IPS-18a (cell line): Measurements from ENCODE around the gene TPM4.
"Not testable (repeated sequence)": the region's sequence is repeated elsewhere in the genome, so short reads cannot be mapped to it uniquely, and the experiment has no call there.

ENCODE experiments used
- H3K27ac ChIP-seq: one replicate; pipeline ENCODE4 v1.5.1; 2013; ENCODE audit warnings: low read length
- H3K27me3 ChIP-seq: one replicate; pipeline ENCODE4 v1.6.1; 2013; ENCODE audit warnings: mild to moderate bottlenecking, low read length; ENCODE audit not compliant: control insufficient read depth, insufficient read depth
- H3K36me3 ChIP-seq: one replicate; pipeline ENCODE4 v1.6.1; 2013; ENCODE audit warnings: low read depth, low read length; ENCODE audit not compliant: control insufficient read depth
- H3K4me1 ChIP-seq: one replicate; pipeline ENCODE4 v1.6.1; 2013; ENCODE audit warnings: low read depth, low read length; ENCODE audit not compliant: control insufficient read depth
- H3K4me3 ChIP-seq: one replicate; pipeline ENCODE4 v1.5.1; 2013; ENCODE audit warnings: low read length
- H3K9ac ChIP-seq: one replicate; pipeline ENCODE4 v1.6.1; 2013; ENCODE audit warnings: mild to moderate bottlenecking, low read length, moderate library complexity
- H3K9me3 ChIP-seq: one replicate; pipeline ENCODE4 v1.6.1; 2013; ENCODE audit warnings: low read depth, low read length; ENCODE audit not compliant: control insufficient read depth

The TPM4 gene

GRCh38 chr19:16091546-16092475, 15.5 kb downstream of the TPM4 start:
- no peaks in the 10 kb centered on the region for H3K27me3 ChIP-seq
- H3K4me1 ChIP-seq, result no peaks in the 10 kb centered on the region
- H3K9ac ChIP-seq, result no peak overlapping the region
- peaks cover 97% of the 10 kb centered on the region for H3K36me3 ChIP-seq
- H3K4me3 ChIP-seq, result no peak overlapping the region
- no peaks in the 10 kb centered on the region for H3K9me3 ChIP-seq
- no peak overlapping the region for H3K27ac ChIP-seq

GRCh38 chr19:16094360-16095070, 18.2 kb downstream of the TPM4 start:
- Histone ChIP-seq H3K27ac (no peak overlapping the region), H3K4me3 (no peak overlapping the region), H3K4me1 (no peaks in the 10 kb centered on the region), H3K9ac (no peak overlapping the region), H3K36me3 (peaks cover 91% of the 10 kb centered on the region), H3K9me3 (no peaks in the 10 kb centered on the region), H3K27me3 (no peaks in the 10 kb centered on the region)

- peaks cover 91% of the 10 kb centered on the region for H3K36me3 ChIP-seq
- no peaks in the 10 kb centered on the region for H3K4me1 ChIP-seq
- no peak overlapping the region for H3K27ac ChIP-seq
- H3K4me3 ChIP-seq, result no peak overlapping the region
- H3K9ac ChIP-seq, result no peak overlapping the region
- H3K27me3 ChIP-seq, result no peaks in the 10 kb centered on the region
- H3K9me3 ChIP-seq, result no peaks in the 10 kb centered on the region
Observed at GRCh38 chr19:16095071-16095571, 18.8 kb downstream of the TPM4 start.

GRCh38 chr19:16096280-16096855, 20.1 kb downstream of the TPM4 start:
- Histone ChIP-seq H3K9me3 (no peaks in the 10 kb centered on the region), H3K9ac (no peak overlapping the region), H3K4me1 (no peaks in the 10 kb centered on the region), H3K4me3 (no peak overlapping the region), H3K36me3 (peaks cover 90% of the 10 kb centered on the region), H3K27ac (no peak overlapping the region), H3K27me3 (no peaks in the 10 kb centered on the region)

GRCh38 chr19:16098416-16098768, 22.1 kb downstream of the TPM4 start:
- Histone ChIP-seq H3K27ac (no peak overlapping the region), H3K27me3 (no peaks in the 10 kb centered on the region), H3K4me1 (no peaks in the 10 kb centered on the region), H3K9me3 (no peaks in the 10 kb centered on the region), H3K36me3 (peaks cover 90% of the 10 kb centered on the region), H3K9ac (no peak overlapping the region), H3K4me3 (no peak overlapping the region)

GRCh38 chr19:16098821-16099220, 22.5 kb downstream of the TPM4 start:
- Histone ChIP-seq H3K4me3 (no peak overlapping the region), H3K36me3 (peaks cover 86% of the 10 kb centered on the region), H3K27me3 (no peaks in the 10 kb centered on the region), H3K9me3 (no peaks in the 10 kb centered on the region), H3K27ac (no peak overlapping the region), H3K4me1 (no peaks in the 10 kb centered on the region), H3K9ac (no peak overlapping the region)

- peaks cover 81% of the 10 kb centered on the region for H3K36me3 ChIP-seq
- H3K9me3 ChIP-seq, H3K27me3 ChIP-seq, H3K27ac ChIP-seq, H3K4me3 ChIP-seq, H3K4me1 ChIP-seq, H3K9ac ChIP-seq: not testable (repeated sequence)
Observed at GRCh38 chr19:16099314-16099965, 23.1 kb downstream of the TPM4 start.

- Histone ChIP-seq H3K9me3 (no peaks in the 10 kb centered on the region), H3K4me1 (no peaks in the 10 kb centered on the region), H3K36me3 (peaks cover 70% of the 10 kb centered on the region), H3K4me3 (no peak overlapping the region), H3K27ac (no peak overlapping the region), H3K9ac (no peak overlapping the region), H3K27me3 (no peaks in the 10 kb centered on the region)
Observed at GRCh38 chr19:16100524-16100923, 24.2 kb downstream of the TPM4 start.

- Histone ChIP-seq H3K4me1 (no peaks in the 10 kb centered on the region), H3K4me3 (no peak overlapping the region), H3K27ac (no peak overlapping the region), H3K9ac (no peak overlapping the region), H3K36me3 (peaks cover 36% of the 10 kb centered on the region), H3K9me3 (no peaks in the 10 kb centered on the region), H3K27me3 (no peaks in the 10 kb centered on the region)
Observed at GRCh38 chr19:16104722-16105121, 28.4 kb downstream of the TPM4 start.

GRCh38 chr19:16106121-16106520, 29.8 kb downstream of the TPM4 start:
- H3K9me3 ChIP-seq, result no peaks in the 10 kb centered on the region
- peaks cover 23% of the 10 kb centered on the region for H3K36me3 ChIP-seq
- no peak overlapping the region for H3K4me3 ChIP-seq
- H3K4me1 ChIP-seq, result no peaks in the 10 kb centered on the region
- H3K27ac ChIP-seq, result no peak overlapping the region
- H3K27me3 ChIP-seq, result no peaks in the 10 kb centered on the region
- H3K9ac ChIP-seq, result no peak overlapping the region
